Testis (tissue), 2 donors: ENCODE results near the gene CDH13.

Experiments
- POLR2A ChIP-seq: fragments of 450-650 bp; IDR thresholded peaks from one replicate; pipeline ENCODE4 v1.6.1; 2017; ENCODE audit warnings: antibody characterized with exemption, mild to moderate bottlenecking, moderate library complexity
- TF ChIP-seq, protein P1 (sequence below), 3 experiments: fragments of 450-650 bp in 2 of 3; fragments of 200-600 bp in 1 of 3; sonication (generic) in 1 of 3; IDR thresholded peaks; one replicate each; pipeline ENCODE4 v1.5.1; 2016 to 2019; ENCODE audit warnings: antibody characterized with exemption in 3 of 3, mild to moderate bottlenecking in 2 of 3, moderate library complexity in 1 of 3

DNA sequence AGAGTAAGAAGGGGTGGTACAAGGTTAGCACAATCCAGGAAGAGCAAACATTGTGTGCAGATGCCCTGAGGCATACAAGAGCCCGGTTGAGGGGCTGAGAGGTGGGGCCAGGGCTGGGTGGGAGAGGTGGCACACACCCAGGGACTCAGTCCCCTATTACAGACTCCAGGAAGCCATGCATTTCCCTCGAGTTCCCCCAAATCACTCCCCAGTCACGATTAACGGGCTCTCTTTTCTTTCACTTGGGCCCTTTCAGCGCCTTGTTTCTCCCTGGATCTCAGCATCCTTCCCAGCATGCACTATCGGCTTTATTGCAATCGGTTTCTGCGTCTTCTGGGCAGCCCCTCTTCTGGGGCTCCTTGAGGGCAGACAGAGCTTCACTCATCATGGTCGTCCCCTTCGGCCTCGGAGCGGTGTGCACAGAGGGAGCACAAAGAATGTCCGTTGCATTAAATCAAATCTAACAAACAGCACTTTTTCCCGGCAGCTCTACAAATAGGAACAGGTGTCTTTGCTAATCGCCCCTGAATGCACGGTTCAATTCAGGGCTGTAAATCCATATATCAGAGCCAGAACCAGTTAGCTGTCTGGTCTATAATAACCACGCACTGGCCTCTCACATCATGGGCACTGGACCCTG is 996.4 kb downstream of the CDH13 start:
- TF ChIP-seq, protein P1, sequence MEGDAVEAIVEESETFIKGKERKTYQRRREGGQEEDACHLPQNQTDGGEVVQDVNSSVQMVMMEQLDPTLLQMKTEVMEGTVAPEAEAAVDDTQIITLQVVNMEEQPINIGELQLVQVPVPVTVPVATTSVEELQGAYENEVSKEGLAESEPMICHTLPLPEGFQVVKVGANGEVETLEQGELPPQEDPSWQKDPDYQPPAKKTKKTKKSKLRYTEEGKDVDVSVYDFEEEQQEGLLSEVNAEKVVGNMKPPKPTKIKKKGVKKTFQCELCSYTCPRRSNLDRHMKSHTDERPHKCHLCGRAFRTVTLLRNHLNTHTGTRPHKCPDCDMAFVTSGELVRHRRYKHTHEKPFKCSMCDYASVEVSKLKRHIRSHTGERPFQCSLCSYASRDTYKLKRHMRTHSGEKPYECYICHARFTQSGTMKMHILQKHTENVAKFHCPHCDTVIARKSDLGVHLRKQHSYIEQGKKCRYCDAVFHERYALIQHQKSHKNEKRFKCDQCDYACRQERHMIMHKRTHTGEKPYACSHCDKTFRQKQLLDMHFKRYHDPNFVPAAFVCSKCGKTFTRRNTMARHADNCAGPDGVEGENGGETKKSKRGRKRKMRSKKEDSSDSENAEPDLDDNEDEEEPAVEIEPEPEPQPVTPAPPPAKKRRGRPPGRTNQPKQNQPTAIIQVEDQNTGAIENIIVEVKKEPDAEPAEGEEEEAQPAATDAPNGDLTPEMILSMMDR (IDR thresholded peaks at IDR 0.05) = no peak
- TF ChIP-seq POLR2A = no peak
